ENCODE results near the gene ARHGAP15.

DNA sequence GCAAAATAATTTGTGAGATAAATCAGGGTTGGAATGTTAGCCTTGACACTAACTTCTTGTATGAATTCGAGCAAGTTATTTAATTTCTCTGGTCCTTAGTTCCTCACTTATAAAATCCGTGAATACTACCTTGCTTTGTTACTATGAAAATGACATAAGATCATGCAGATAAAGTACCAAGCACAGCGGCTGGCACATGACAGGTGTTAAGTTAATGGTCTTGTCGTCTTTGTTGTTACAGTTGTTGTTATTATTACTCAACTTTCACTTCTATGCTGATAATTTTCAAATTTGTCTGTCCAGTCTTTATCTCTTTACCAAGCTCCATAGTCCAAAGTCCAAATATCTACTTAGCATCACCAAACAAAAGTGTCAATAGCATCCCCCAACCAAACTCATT is 482.1 kb downstream of the ARHGAP15 start:
- TF ChIP-seq POLR2AphosphoS5 (IDR thresholded peaks at IDR 0.05; ENCODE audit: low read depth, low read length) (no peak), TCF7L2 (IDR thresholded peaks at IDR 0.05; ENCODE audit: low read depth, low read length) (no peak), SIN3A (IDR thresholded peaks at IDR 0.05; ENCODE audit: borderline replicate concordance, insufficient read depth, low read depth, low read length) (no peak)
- TF ChIP-seq, protein P1, sequence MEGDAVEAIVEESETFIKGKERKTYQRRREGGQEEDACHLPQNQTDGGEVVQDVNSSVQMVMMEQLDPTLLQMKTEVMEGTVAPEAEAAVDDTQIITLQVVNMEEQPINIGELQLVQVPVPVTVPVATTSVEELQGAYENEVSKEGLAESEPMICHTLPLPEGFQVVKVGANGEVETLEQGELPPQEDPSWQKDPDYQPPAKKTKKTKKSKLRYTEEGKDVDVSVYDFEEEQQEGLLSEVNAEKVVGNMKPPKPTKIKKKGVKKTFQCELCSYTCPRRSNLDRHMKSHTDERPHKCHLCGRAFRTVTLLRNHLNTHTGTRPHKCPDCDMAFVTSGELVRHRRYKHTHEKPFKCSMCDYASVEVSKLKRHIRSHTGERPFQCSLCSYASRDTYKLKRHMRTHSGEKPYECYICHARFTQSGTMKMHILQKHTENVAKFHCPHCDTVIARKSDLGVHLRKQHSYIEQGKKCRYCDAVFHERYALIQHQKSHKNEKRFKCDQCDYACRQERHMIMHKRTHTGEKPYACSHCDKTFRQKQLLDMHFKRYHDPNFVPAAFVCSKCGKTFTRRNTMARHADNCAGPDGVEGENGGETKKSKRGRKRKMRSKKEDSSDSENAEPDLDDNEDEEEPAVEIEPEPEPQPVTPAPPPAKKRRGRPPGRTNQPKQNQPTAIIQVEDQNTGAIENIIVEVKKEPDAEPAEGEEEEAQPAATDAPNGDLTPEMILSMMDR (IDR thresholded peaks at IDR 0.05), result no peak
- TF ChIP-seq, protein P2, sequence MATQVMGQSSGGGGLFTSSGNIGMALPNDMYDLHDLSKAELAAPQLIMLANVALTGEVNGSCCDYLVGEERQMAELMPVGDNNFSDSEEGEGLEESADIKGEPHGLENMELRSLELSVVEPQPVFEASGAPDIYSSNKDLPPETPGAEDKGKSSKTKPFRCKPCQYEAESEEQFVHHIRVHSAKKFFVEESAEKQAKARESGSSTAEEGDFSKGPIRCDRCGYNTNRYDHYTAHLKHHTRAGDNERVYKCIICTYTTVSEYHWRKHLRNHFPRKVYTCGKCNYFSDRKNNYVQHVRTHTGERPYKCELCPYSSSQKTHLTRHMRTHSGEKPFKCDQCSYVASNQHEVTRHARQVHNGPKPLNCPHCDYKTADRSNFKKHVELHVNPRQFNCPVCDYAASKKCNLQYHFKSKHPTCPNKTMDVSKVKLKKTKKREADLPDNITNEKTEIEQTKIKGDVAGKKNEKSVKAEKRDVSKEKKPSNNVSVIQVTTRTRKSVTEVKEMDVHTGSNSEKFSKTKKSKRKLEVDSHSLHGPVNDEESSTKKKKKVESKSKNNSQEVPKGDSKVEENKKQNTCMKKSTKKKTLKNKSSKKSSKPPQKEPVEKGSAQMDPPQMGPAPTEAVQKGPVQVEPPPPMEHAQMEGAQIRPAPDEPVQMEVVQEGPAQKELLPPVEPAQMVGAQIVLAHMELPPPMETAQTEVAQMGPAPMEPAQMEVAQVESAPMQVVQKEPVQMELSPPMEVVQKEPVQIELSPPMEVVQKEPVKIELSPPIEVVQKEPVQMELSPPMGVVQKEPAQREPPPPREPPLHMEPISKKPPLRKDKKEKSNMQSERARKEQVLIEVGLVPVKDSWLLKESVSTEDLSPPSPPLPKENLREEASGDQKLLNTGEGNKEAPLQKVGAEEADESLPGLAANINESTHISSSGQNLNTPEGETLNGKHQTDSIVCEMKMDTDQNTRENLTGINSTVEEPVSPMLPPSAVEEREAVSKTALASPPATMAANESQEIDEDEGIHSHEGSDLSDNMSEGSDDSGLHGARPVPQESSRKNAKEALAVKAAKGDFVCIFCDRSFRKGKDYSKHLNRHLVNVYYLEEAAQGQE (IDR thresholded peaks at IDR 0.05; ENCODE audit: insufficient read depth in 1 of 2, low read depth in 2 of 2, low read length in 1 of 2), result no peak
